Vein endothelial cell (primary cell): ENCODE results near the gene IL33. TPM values are rescaled to one million over a fixed set of nuclear protein-coding genes. Genes with fewer than 3 reads are reported as not detected.

Experiments used
- total RNA-seq: library from RNA; depleted of rRNA; stranded (reverse); fragments of >200 nt; gene quantifications from 2 replicates; pipeline ENCODE4 v1.2.3, GENCODE V29; 2012

The IL33 gene
- total RNA-seq, result 4.8 and 12.7 TPM in 2 replicates

GRCh38 chr9:6215562-6215961 lies at the start of gene IL33:
IL33 (plus strand) TSS chr9:6215807; CDS start chr9:6241695, 25,888 bp downstream.

Other genes with a start within 250 kb of the IL33 start
- 38.5 and 48.9 TPM in 2 replicates for gene RANBP6, start 200.2 kb upstream of the IL33 start, total RNA-seq
- gene TPD52L3, start 112.6 kb downstream of the IL33 start, total RNA-seq, result not detected in 2 replicates
- gene UHRF2, start 197.4 kb downstream of the IL33 start, total RNA-seq, result 99.3 and 115 TPM in 2 replicates